ENCODE results near the gene PRSS36. TPM values are rescaled to one million over a fixed set of nuclear protein-coding genes. Genes with fewer than 3 reads are reported as not detected.

Gene PRSS36
- total and polyA plus RNA-seq, 9 of the 15 experiments (the other 6 are each of a cell fraction or from before 2014, with no cell fraction given), result 0.09 to 1.2 (median 0.54) TPM; not detected in 2

- no peak for TF ChIP-seq ATF4 (CRISPR knock-in tag; IDR thresholded peaks at IDR 0.05)
These were observed 35.5 kb upstream of the PRSS36 start (continued) for GRCh38 chr16:31185339-31185738.

GRCh38 chr16:31184888-31185287 is 35.0 kb upstream of the PRSS36 start:
- CTCF ChIA-PET (ENCODE audit: low intra/inter-chr PET ratio), result no interaction called here
- no peak for ATAC-seq
- peaks cover 14% of the 10 kb centered on the region in 2 experiments for H3K4me1 ChIP-seq (replicated peaks in 1 of 2; ENCODE audit: control insufficient read depth in 2 of 2, insufficient read depth in 2 of 2, low read length in 2 of 2)
- 98% methylated on average over 9 of the region's 14 CpGs for WGBS (ENCODE audit: insufficient coverage, low coverage, missing lambda C conversion rate)
- no peak overlapping the region for H2AFZ ChIP-seq (ENCODE audit: low read depth, low read length)
- POLR2A ChIA-PET, result interaction anchor here (0.6 to 3.5 kb wide), 7 partner anchors 10 to 265 kb away, joined by 3 to 31 read pairs (median 4); no protein-coding TSS in a partner anchor
- peaks cover 49% of the 10 kb centered on the region for H4K20me1 ChIP-seq (replicated peaks; ENCODE audit: control insufficient read depth, insufficient read depth, low read length)
- H3K9ac ChIP-seq (ENCODE audit: insufficient read depth in 1 of 2, low read depth in 2 of 2, low read length in 2 of 2), result no peak overlapping the region
- no peaks in the 10 kb centered on the region; a peak in 1 of 5 replicates for H3K27me3 ChIP-seq (ENCODE audit: control insufficient read depth in 2 of 2, insufficient read depth in 2 of 2, low read length in 2 of 2)
- H3K9me3 ChIP-seq (replicated peaks; ENCODE audit: control insufficient read depth, insufficient read depth, low read depth, low read length), result no peaks in the 10 kb centered on the region
- FAIRE-seq, result no peak
- no peak overlapping the region for H3K4me3 ChIP-seq
- H3K4me2 ChIP-seq (ENCODE audit: insufficient read depth, low read length), result no peak overlapping the region
- in situ Hi-C loops (cut with MboI), result no loop called here
- no peak overlapping the region for H3K27ac ChIP-seq (ENCODE audit: extremely low read depth, low read depth, low read length)
- H3K79me2 ChIP-seq (ENCODE audit: control insufficient read depth, insufficient read depth, low read length), result peaks cover 99% of the 10 kb centered on the region
- BruUV-seq (replicated peaks), result no TSS peak
- H3K9me1 ChIP-seq (ENCODE audit: control insufficient read depth, insufficient read depth, low read length), result peaks cover 8% of the 10 kb centered on the region
- H3K36me3 ChIP-seq (ENCODE audit: control insufficient read depth, insufficient read depth, low read length), result peaks cover 88% of the 10 kb centered on the region
- intact Hi-C loops (cut with micrococcal nuclease), result loop anchor here (1.0 to 10.0 kb wide), 2 partner anchors 8 to 260 kb away; partner anchors contain the start of gene ZNF843
- peak in 2 of 4 experiments; percentile 30 to 31 for DNase-seq (ENCODE audit: extremely low read depth in 1 of 4, low spot score in 3 of 4)
- TF ChIP-seq SUPT5H (IDR thresholded peaks at IDR 0.05) (0 out of 2 replicates have a peak, but pooled peaks have one; percentile 41), ZNF232 (CRISPR knock-in tag; IDR thresholded peaks at IDR 0.05) (no peak), BCOR (IDR thresholded peaks at IDR 0.05) (no peak), ETV6 (IDR thresholded peaks at IDR 0.05; ENCODE audit: borderline replicate concordance in 1 of 2, low read depth in 2 of 2, low read length in 1 of 2) (no peak), ETV6 (CRISPR knock-in tag; IDR thresholded peaks at IDR 0.05; ENCODE audit: borderline replicate concordance) (no peak), PTTG1 (tag; IDR thresholded peaks at IDR 0.05; ENCODE audit: low read depth) (no peak), ZNF695 (CRISPR knock-in tag; IDR thresholded peaks at IDR 0.05) (no peak), DMBX1 (CRISPR knock-in tag; IDR thresholded peaks at IDR 0.05; ENCODE audit: borderline replicate concordance) (no peak), BRD4 (IDR thresholded peaks at IDR 0.05) (no peak), ZNF699 (CRISPR knock-in tag; IDR thresholded peaks at IDR 0.05; ENCODE audit: insufficient replicate concordance) (no peak), ZFX (CRISPR knock-in tag; IDR thresholded peaks at IDR 0.05) (no peak), ZNF511 (CRISPR knock-in tag; IDR thresholded peaks at IDR 0.05) (no peak), MEF2A (IDR thresholded peaks at IDR 0.05; ENCODE audit: control insufficient read depth, low read depth, low read length) (no peak), CBX3 (IDR thresholded peaks at IDR 0.05; ENCODE audit: borderline replicate concordance in 1 of 2, low read length in 2 of 2) (no peak), PATZ1 (CRISPR knock-in tag; IDR thresholded peaks at IDR 0.05; ENCODE audit: borderline replicate concordance) (no peak), ATF3 (IDR thresholded peaks at IDR 0.05) (no peak), ATF3 (CRISPR knock-in tag; conservative IDR thresholded peaks at IDR 0.05) (no peak)

Measured in K562 (cell line).